Pancreas (tissue), 10 donors: Measurements from ENCODE around the gene IGSF21. TPM values are rescaled to one million over a fixed set of nuclear protein-coding genes. Genes with fewer than 3 reads are reported as not detected.

Experiments
- ATAC-seq, 4 donors: fragments of 200-7000 bp; cut with Tn5 transposase; one replicate each; pipeline versions ENCODE4 v1.8.0 to v1.9.1; 2020; ENCODE audit warnings: mild to moderate bottlenecking in 4 of 4, moderate library complexity in 4 of 4
- DNase-seq, 6 donors: peaks; one replicate each; pipeline ENCODE4 v3.0.0-alpha.2; 2020
- FAIRE-seq: peaks from 2 replicates; lab custom pipeline; 2012; peaks lifted over from hg19 to GRCh38; lab: Jason Lieb, UNC
- H3K27ac ChIP-seq, 4 donors: fragments of 200-600 bp; sonication (generic); 1 replicate in 3 of 4; 2 replicates in 1 of 4; pipeline versions ENCODE4 v1.5.0 to v1.8.0; 2020
- H3K27me3 ChIP-seq, 4 donors: fragments of 200-600 bp; one replicate each; pipeline ENCODE4 v1.8.0; 2021
- H3K36me3 ChIP-seq, 3 donors: fragments of 200-600 bp; sonication (generic) in 1 of 3; one replicate each; pipeline versions ENCODE4 v1.5.0 to v1.8.0; 2020 to 2021
- H3K4me1 ChIP-seq, 3 donors: fragments of 200-600 bp; one replicate each; pipeline ENCODE4 v1.8.0; 2021
- H3K4me3 ChIP-seq, 4 donors: fragments of 200-600 bp; sonication (generic) in 2 of 4; one replicate each; pipeline versions ENCODE4 v1.5.0 to v1.8.0; 2020 to 2021
- H3K9me3 ChIP-seq, 4 donors: fragments of 200-600 bp; one replicate each; pipeline ENCODE4 v1.8.0; 2021
- CTCF ChIP-seq, 4 donors: fragments of 200-600 bp; sonication (generic) in 3 of 4; IDR thresholded peaks; one replicate each; pipeline versions ENCODE4 v1.5.0 to v1.8.0; 2021; ENCODE audit warnings: antibody characterized with exemption in 4 of 4
- WGBS, 2 donors: extraction: QIAGEN DNeasy Blood & Tissue Kit; methylation state at CpG; one replicate each; pipeline ENCODE4 v1.1.7; 2013; 5-methylcytosine and 5-hydroxymethylcytosine counted together
- intact Hi-C, 3 donors: fragments of 100-400 bp; cut with DNase I; formaldehyde crosslinking; loops; one replicate each; pipeline versions ENCODE4 v1.11.1 to v1.14.2; 2022
- polyA plus RNA-seq, 2 donors: library from polyadenylated mRNA; stranded (reverse); fragments of 200-250 nt; gene quantifications; one replicate each; pipeline ENCODE4 v1.2.3, GENCODE V29; 2013
- total RNA-seq, 6 donors: library from RNA; stranded (reverse); fragmentation: NEBNext Ultra II Directional in 4 of 6; extraction: Animal tissue kit (Norgen Biotek cat#: 25700) in 4 of 6; gene quantifications; one replicate each; pipeline versions ENCODE4 v1.2.1 to v1.2.4, GENCODE V29; 2021 to 2023
- donor health status: healthy with polysubstance abuse.
- donor health status: DM: no; HTN: no; CAD: no; lungs with moderate emphysema.
- donor health status: DM: no; HTN: no; CAD: no.
- donor health status: control.
- donor health status: control.
- donor health status: Bipolar disorder and iron deficiency.
- donor health status: DM: yes; HTN: yes; CAD: no.
- donor health status: DM: no; HTN: no; CAD: no.
- donor health status: DM: no; HTN: no; CAD: no.
- donor health status: DM: yes; HTN: yes; CAD: no.

IGSF21 gene
- total and polyA plus RNA-seq, 8 donors, result 0.28 to 1.3 (median 0.92) TPM; not detected in 1

- peak in 2 of 4 donors; percentile 77 to 79 for ATAC-seq
- no peak for TF ChIP-seq CTCF (IDR thresholded peaks at IDR 0.05)
- no peak for DNase-seq
- FAIRE-seq, result no peak
- intact Hi-C loops, result no loop called here
- Histone ChIP-seq H3K9me3 (no peaks in the 10 kb centered on the region), H3K27ac (no peak overlapping the region), H3K4me3 (no peak overlapping the region), H3K27me3 (peaks cover 0 to 4% (median 0%) of the 10 kb centered on the region in 4 donors), H3K36me3 (no peaks in the 10 kb centered on the region), H3K4me1 (no peaks in the 10 kb centered on the region)
- 41 to 55% methylated on average over 6 of the region's 6 CpGs for WGBS, 2 donors
Observed at GRCh38 chr1:18134324-18135046, 26.9 kb downstream of the IGSF21 start.

GRCh38 chr1:18137759-18138345 is 30.3 kb downstream of the IGSF21 start:
- peaks cover 0 to 4% (median 0%) of the 10 kb centered on the region in 4 donors for H3K27me3 ChIP-seq

GRCh38 chr1:18139198-18139981 is 31.8 kb downstream of the IGSF21 start:
- no peak for TF ChIP-seq CTCF (IDR thresholded peaks at IDR 0.05)
- WGBS, 2 donors, result 44 to 49% methylated on average over 14 of the region's 14 CpGs
- Histone ChIP-seq H3K9me3 (no peaks in the 10 kb centered on the region), H3K27me3 (peaks cover 0 to 4% (median 0%) of the 10 kb centered on the region in 4 donors), H3K4me1 (no peaks in the 10 kb centered on the region), H3K36me3 (no peaks in the 10 kb centered on the region), H3K27ac (no peak overlapping the region), H3K4me3 (no peak overlapping the region)
- no peak for DNase-seq
- FAIRE-seq, result no peak
- ATAC-seq, result no peak
- intact Hi-C loops, result no loop called here

More at GRCh38 chr1:18137759-18138345, 30.3 kb downstream of the IGSF21 start:
- ATAC-seq (no peak), DNase-seq (no peak), FAIRE-seq (no peak)
- Histone ChIP-seq H3K27ac (no peak overlapping the region), H3K4me1 (no peaks in the 10 kb centered on the region), H3K9me3 (no peaks in the 10 kb centered on the region), H3K4me3 (no peak overlapping the region), H3K36me3 (no peaks in the 10 kb centered on the region)
- TF ChIP-seq CTCF (IDR thresholded peaks at IDR 0.05), result no peak
- intact Hi-C loops, result no loop called here
- 50 to 63% methylated on average over 8 of the region's 8 CpGs for WGBS, 2 donors

- WGBS, 2 donors, result 52 to 69% methylated on average over 8 of the region's 8 CpGs
- H3K27me3 ChIP-seq, result peaks cover 0 to 4% (median 0%) of the 10 kb centered on the region in 4 donors
Observed at GRCh38 chr1:18140411-18140810, 32.8 kb downstream of the IGSF21 start.

More at GRCh38 chr1:18140411-18140810, 32.8 kb downstream of the IGSF21 start:
- H3K36me3 ChIP-seq, result no peaks in the 10 kb centered on the region
- no peak overlapping the region for H3K4me3 ChIP-seq
- no peaks in the 10 kb centered on the region for H3K4me1 ChIP-seq
- ATAC-seq (no peak), DNase-seq (no peak), FAIRE-seq (no peak)
- TF ChIP-seq CTCF (IDR thresholded peaks at IDR 0.05), result no peak
- no peak overlapping the region for H3K27ac ChIP-seq
- intact Hi-C loops, result no loop called here
- no peaks in the 10 kb centered on the region for H3K9me3 ChIP-seq
